WTC11 (cell line): ENCODE results near the gene MGAT3. TPM values are rescaled to one million over a fixed set of nuclear protein-coding genes. Genes with fewer than 3 reads are reported as not detected.

Source experiments
- ARID4B ChIP-seq: sonication (generic); formaldehyde crosslinking; IDR thresholded peaks from 2 replicates; pipeline ENCODE4 v1.8.0; 2023; ENCODE audit warnings: missing genetic modification reagents, mild to moderate bottlenecking, borderline replicate concordance
- ATF6 ChIP-seq: sonication (generic); formaldehyde crosslinking; IDR thresholded peaks from 2 replicates; pipeline ENCODE4 v1.8.1; 2023; ENCODE audit warnings: mild to moderate bottlenecking, missing genetic modification reagents
- CDX4 ChIP-seq: fragments of 250-450 bp; sonication (Bioruptor Pico); IDR thresholded peaks from 2 replicates; pipeline ENCODE4 v1.9.0; 2021; ENCODE audit warnings: moderate library complexity, mild to moderate bottlenecking, inconsistent platforms, borderline replicate concordance
- E2F5 ChIP-seq: sonication (generic); formaldehyde crosslinking; IDR thresholded peaks from 2 replicates; pipeline ENCODE4 v1.8.1; 2022; ENCODE audit warnings: mild to moderate bottlenecking, moderate library complexity, missing genetic modification reagents
- ELF4 ChIP-seq: sonication (generic); formaldehyde crosslinking; IDR thresholded peaks from 2 replicates; pipeline ENCODE4 v1.8.1; 2022; ENCODE audit warnings: low read depth, mild to moderate bottlenecking, moderate library complexity, missing genetic modification reagents
- ERG ChIP-seq: fragments of 250-450 bp; sonication (Bioruptor Pico); IDR thresholded peaks from 2 replicates; pipeline ENCODE4 v1.8.0; 2021; ENCODE audit warnings: mild to moderate bottlenecking
- ESRRA ChIP-seq: sonication (generic); formaldehyde crosslinking; IDR thresholded peaks from 2 replicates; pipeline ENCODE4 v1.8.1; 2022; ENCODE audit warnings: mild to moderate bottlenecking, missing genetic modification reagents, borderline replicate concordance
- FOXK1 ChIP-seq: sonication (generic); formaldehyde crosslinking; IDR thresholded peaks from 2 replicates; pipeline ENCODE4 v1.8.0; 2022; ENCODE audit warnings: mild to moderate bottlenecking, moderate library complexity, missing genetic modification reagents
- GTF2I ChIP-seq: fragments of 250-450 bp; sonication (Bioruptor Pico); conservative IDR thresholded peaks from 2 replicates; pipeline ENCODE4 v1.4.0; 2021; ENCODE audit warnings: mild to moderate bottlenecking
- JAZF1 ChIP-seq: fragments of 250-450 bp; sonication (Bioruptor Pico); IDR thresholded peaks from 2 replicates; pipeline ENCODE4 v1.9.0; 2021; ENCODE audit warnings: moderate library complexity, mild to moderate bottlenecking, inconsistent platforms
- KAT7 ChIP-seq: sonication (generic); formaldehyde crosslinking; IDR thresholded peaks from 2 replicates; pipeline ENCODE4 v1.8.1; 2023; ENCODE audit warnings: missing genetic modification reagents, mild to moderate bottlenecking, borderline replicate concordance
- MAX ChIP-seq: sonication (generic); formaldehyde crosslinking; IDR thresholded peaks from 2 replicates; pipeline ENCODE4 v1.8.0; 2022; ENCODE audit warnings: mild to moderate bottlenecking, missing genetic modification reagents
- MLX ChIP-seq: sonication (generic); formaldehyde crosslinking; IDR thresholded peaks from 2 replicates; pipeline ENCODE4 v1.8.1; 2023; ENCODE audit warnings: mild to moderate bottlenecking, missing genetic modification reagents, moderate library complexity
- NFE2L1 ChIP-seq: sonication (generic); formaldehyde crosslinking; IDR thresholded peaks from 2 replicates; pipeline ENCODE4 v1.8.1; 2023; ENCODE audit warnings: missing genetic modification reagents
- NR2C2 ChIP-seq: sonication (generic); formaldehyde crosslinking; IDR thresholded peaks from 2 replicates; pipeline ENCODE4 v1.8.0; 2022; ENCODE audit warnings: mild to moderate bottlenecking, missing genetic modification reagents
- OVOL2 ChIP-seq: fragments of 250-450 bp; sonication (Bioruptor Pico); IDR thresholded peaks from 2 replicates; pipeline ENCODE4 v1.9.0; 2021; ENCODE audit warnings: mild to moderate bottlenecking, borderline replicate concordance
- RORB ChIP-seq: fragments of 250-450 bp; sonication (Bioruptor Pico); IDR thresholded peaks from 2 replicates; pipeline ENCODE4 v1.9.0; 2021; ENCODE audit warnings: mild to moderate bottlenecking
- TEAD4 ChIP-seq: sonication (generic); formaldehyde crosslinking; IDR thresholded peaks from 2 replicates; pipeline ENCODE4 v1.8.0; 2022; ENCODE audit warnings: mild to moderate bottlenecking, missing genetic modification reagents
- USF1 ChIP-seq: sonication (generic); formaldehyde crosslinking; IDR thresholded peaks from 2 replicates; pipeline ENCODE4 v1.8.0; 2022; ENCODE audit warnings: mild to moderate bottlenecking, missing genetic modification reagents
- USF2 ChIP-seq: sonication (generic); formaldehyde crosslinking; IDR thresholded peaks from 2 replicates; pipeline ENCODE4 v1.8.1; 2023; ENCODE audit warnings: mild to moderate bottlenecking, missing genetic modification reagents, moderate library complexity
- ZBTB21 ChIP-seq: sonication (generic); formaldehyde crosslinking; IDR thresholded peaks from 2 replicates; pipeline ENCODE4 v1.8.1; 2023; ENCODE audit warnings: mild to moderate bottlenecking, missing genetic modification reagents, borderline replicate concordance
- ZNF138 ChIP-seq: sonication (generic); formaldehyde crosslinking; conservative IDR thresholded peaks from 2 replicates; pipeline ENCODE4 v1.8.1; 2022; ENCODE audit warnings: mild to moderate bottlenecking, moderate library complexity, missing genetic modification reagents
- ZNF263 ChIP-seq: sonication (generic); formaldehyde crosslinking; IDR thresholded peaks from 2 replicates; pipeline ENCODE4 v1.8.1; 2022; ENCODE audit warnings: low read depth, mild to moderate bottlenecking, moderate library complexity, missing genetic modification reagents
- ZNF416 ChIP-seq: fragments of 250-450 bp; sonication (Bioruptor Pico); IDR thresholded peaks from 2 replicates; pipeline ENCODE4 v1.9.0; 2021; ENCODE audit warnings: mild to moderate bottlenecking, inconsistent platforms
- ZNF671 ChIP-seq: fragments of 250-450 bp; sonication (Bioruptor Pico); IDR thresholded peaks from 2 replicates; pipeline ENCODE4 v1.8.0; 2021; ENCODE audit warnings: mild to moderate bottlenecking
- ZSCAN18 ChIP-seq: fragments of 250-450 bp; sonication (Bioruptor Pico); IDR thresholded peaks from 2 replicates; pipeline ENCODE4 v2.1.2; 2022; ENCODE audit warnings: mild to moderate bottlenecking, moderate library complexity
- total RNA-seq: library from RNA; stranded (reverse); gene quantifications from 3 replicates; pipeline ENCODE4 v1.2.3, GENCODE V29; 2021

MGAT3 gene
- total RNA-seq, 1 experiment from 2014 or later: 11.4 TPM

GRCh38 chr22:39478441-39478850, 21.6 kb downstream of the MGAT3 start (continued):
- TF ChIP-seq ZNF416 (CRISPR knock-in tag) (no peak), CDX4 (CRISPR knock-in tag) (no peak), KAT7 (no peak), ERG (no peak), ZSCAN18 (no peak), ESRRA (CRISPR knock-in tag) (no peak; the same call in 1 of the 2 replicates), ZNF263 (CRISPR knock-in tag) (no peak), ELF4 (CRISPR knock-in tag) (no peak), E2F5 (CRISPR knock-in tag) (no peak), USF1 (CRISPR knock-in tag) (peak; percentile 52; the same call in 1 of the 2 replicates), JAZF1 (CRISPR knock-in tag) (no peak), RORB (no peak), NFE2L1 (CRISPR knock-in tag) (0 out of 2 replicates have a peak, but pooled peaks have one; percentile 64), USF2 (CRISPR knock-in tag) (no peak), FOXK1 (CRISPR knock-in tag) (peak; percentile 61; the same call in 1 of the 2 replicates), TEAD4 (CRISPR knock-in tag) (0 out of 2 replicates have a peak, but pooled peaks have one; percentile 42), ARID4B (CRISPR knock-in tag) (peak; percentile 88; the same call in 1 of the 2 replicates), MLX (CRISPR knock-in tag) (no peak), ZNF671 (CRISPR knock-in tag) (no peak), NR2C2 (CRISPR knock-in tag) (no peak), ATF6 (no peak), GTF2I (CRISPR knock-in tag) (no peak), ZNF138 (CRISPR knock-in tag) (no peak), ZBTB21 (CRISPR knock-in tag) (no peak), OVOL2 (CRISPR knock-in tag) (no peak), MAX (peak; percentile 60)
- TF ChIP-seq, all 79 proteins: peak for 10
